ENCODE results near the gene SMAD3.
A peak's percentile ranks its signal among the peaks of the same experiment; 100 is the strongest.

GRCh38 chr15:67150023-67150860, 84.8 kb downstream of the SMAD3 start:
- no peak for TF ChIP-seq POLR2A (IDR thresholded peaks at IDR 0.05)
- TF ChIP-seq, protein P1, sequence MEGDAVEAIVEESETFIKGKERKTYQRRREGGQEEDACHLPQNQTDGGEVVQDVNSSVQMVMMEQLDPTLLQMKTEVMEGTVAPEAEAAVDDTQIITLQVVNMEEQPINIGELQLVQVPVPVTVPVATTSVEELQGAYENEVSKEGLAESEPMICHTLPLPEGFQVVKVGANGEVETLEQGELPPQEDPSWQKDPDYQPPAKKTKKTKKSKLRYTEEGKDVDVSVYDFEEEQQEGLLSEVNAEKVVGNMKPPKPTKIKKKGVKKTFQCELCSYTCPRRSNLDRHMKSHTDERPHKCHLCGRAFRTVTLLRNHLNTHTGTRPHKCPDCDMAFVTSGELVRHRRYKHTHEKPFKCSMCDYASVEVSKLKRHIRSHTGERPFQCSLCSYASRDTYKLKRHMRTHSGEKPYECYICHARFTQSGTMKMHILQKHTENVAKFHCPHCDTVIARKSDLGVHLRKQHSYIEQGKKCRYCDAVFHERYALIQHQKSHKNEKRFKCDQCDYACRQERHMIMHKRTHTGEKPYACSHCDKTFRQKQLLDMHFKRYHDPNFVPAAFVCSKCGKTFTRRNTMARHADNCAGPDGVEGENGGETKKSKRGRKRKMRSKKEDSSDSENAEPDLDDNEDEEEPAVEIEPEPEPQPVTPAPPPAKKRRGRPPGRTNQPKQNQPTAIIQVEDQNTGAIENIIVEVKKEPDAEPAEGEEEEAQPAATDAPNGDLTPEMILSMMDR (IDR thresholded peaks at IDR 0.05) = no peak
- peak; percentile 33 to 73 for TF ChIP-seq POLR2AphosphoS5 (IDR thresholded peaks at IDR 0.05; ENCODE audit: insufficient read depth in 1 of 2, low read depth in 1 of 2)
